Measurements from ENCODE around the gene RHOBTB1.

The RHOBTB1 gene

DNA sequence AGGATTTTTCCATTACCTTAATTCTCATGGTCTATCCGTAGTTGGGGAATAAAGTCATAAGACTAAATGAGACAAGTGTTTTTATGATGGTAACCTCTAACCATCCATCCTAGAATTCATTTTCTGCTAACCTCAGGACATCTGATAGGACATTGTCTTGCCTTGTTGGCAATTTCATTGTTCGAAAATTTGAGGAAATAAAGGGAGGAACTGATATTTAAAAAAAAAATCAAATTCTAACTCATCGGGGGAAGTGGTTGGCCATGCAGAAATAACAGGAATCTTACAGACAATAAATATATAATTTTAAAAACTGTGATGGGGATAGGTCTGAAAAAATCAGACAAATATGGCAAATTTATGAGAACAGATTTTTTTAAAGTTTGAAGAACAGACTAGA is 21.7 kb upstream of the RHOBTB1 start:
- DNase-seq (ENCODE audit: low read depth in 2 of 2), result no peak

DNA sequence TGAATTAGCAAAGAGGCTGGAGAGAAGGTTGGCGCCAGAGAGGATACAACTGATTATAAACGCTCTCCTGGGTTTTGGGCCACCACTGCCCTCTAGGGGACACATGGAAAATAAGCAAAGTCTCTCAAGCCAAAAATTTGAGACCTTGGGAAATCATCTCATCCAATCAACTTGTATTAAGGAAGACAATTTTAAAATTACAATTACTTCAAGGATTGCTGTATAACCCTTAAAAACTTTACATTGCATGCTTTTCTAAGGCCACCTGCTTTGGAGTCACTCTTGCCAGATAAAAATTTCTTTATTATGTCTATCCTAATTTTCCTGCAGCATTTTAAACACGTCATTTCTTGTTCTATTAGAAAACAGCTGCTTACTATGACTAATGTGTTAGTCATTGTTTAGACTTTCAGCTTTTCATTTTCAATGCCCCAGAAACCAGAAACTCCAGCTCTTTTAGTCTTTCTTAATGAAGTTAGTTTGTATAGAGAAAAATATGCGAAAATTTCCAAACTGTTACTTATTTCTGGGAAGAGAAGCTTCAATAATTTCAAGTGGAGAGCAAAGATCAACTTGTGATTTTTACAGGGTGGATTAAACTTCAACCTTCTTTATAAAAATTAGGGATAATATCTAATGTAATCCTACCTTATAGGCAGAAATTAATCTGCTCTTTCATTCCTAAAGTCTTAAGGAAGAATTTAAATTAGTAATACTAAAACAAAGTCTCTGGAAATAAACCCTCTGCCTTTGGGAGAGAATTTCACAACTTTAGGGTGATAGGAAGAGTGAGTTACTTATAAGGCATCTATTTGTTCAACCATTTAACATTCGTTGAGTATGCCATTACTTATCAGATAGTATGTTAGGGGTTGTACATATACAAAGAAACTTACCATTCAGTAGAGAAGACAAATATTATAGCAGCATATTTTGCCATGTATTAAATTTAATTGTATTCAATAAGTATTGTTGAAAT is 20.6 kb upstream of the RHOBTB1 start:
- DNase-seq (ENCODE audit: low read depth in 2 of 2), result no peak

DNA sequence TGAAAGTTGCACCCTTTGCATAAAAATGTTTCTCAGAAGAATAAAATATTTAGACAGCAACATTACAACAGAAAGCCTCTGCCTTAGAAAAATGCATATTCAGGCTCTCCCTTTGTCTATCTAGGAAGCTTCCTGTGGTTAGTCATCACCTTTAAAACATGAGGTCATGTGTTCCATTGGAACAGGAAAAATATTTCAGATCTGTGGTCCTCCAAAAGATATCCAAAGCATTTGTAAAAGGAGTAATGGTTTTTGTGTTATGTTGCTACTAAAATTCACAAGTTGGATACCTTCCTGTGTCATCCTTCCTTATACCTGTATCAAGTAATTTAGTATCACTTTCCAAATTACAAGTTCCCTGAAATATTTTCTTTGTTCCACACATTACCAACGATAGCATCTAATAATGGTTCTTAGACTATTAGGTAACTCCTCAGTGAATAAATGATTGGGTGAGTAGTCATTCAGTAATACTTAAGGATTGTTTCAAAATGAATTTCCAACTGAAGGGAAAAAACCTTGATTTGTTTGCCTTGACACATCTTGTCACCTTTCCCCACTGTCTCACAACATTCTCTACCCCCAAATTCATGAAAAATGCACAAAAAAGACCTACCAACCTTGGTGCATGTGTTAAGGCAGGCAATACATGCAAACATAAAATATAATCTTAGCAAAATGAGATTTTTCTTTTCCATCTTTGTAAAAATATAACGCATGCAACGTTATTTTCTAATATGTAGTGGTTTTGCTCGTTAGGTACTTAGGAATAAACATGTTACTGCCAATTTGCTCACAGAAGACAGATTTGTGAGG is 19.7 kb upstream of the RHOBTB1 start:
- DNase-seq (ENCODE audit: low read depth in 2 of 2), result no peak

DNA sequence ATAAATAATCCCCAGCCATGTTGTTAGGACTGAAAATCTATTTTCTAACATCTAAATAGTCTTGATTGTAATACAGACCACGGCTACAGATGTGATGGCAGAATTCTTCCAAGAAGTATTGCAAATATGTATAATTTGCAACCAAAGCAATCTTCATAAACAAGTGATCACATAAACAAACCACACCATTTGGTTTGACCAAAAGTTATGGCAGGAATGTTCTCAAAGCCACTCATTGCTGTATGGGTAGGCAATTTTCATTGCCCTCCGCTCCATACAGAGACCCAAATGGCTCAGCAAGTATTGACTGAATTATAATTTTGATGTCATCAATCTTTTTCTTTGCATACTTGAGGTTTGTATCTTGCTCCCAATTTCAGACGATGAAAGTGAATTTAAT is 19.0 kb upstream of the RHOBTB1 start:
- DNase-seq (ENCODE audit: low read depth in 2 of 2), result no peak

DNA sequence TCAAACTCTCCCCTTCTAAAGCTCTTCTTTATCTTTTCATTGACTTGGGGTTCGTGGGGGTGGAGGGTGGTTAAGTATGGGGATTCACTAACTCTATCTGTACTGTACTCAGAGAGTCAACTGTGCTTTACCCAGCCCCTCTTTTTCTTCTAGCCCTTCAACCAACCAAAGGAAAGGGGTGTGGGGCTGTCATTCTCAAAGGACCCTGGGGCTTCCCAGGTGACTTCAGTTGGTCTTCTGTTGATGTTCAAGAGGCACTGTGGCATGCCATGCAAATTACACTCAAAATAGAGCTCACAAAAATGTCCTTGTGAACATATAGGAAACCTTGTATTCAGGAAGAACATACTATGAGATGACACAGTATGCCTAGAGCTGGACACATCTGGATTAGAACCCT is 16.9 kb upstream of the RHOBTB1 start:
- DNase-seq (ENCODE audit: low read depth in 2 of 2), result no peak

DNA sequence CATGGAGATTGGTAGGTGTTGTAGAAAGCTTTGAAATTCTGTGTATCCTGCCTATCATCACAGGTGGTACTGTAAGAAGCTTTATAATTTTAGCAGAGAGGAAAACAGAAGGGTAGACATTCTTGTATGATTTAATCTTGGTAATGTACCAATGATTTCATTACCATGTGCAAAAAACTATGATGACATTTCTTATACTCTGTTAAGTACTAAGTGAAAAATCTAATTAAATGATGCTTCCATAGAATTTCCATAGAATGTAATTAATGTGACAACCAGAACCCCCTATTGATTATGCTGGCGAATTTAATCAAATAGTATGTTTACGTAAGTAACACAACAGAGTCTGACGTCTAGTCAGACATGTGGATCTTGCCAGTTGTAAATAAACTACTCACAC is 16.0 kb upstream of the RHOBTB1 start:
- no peak for DNase-seq (ENCODE audit: low read depth in 2 of 2)

DNA sequence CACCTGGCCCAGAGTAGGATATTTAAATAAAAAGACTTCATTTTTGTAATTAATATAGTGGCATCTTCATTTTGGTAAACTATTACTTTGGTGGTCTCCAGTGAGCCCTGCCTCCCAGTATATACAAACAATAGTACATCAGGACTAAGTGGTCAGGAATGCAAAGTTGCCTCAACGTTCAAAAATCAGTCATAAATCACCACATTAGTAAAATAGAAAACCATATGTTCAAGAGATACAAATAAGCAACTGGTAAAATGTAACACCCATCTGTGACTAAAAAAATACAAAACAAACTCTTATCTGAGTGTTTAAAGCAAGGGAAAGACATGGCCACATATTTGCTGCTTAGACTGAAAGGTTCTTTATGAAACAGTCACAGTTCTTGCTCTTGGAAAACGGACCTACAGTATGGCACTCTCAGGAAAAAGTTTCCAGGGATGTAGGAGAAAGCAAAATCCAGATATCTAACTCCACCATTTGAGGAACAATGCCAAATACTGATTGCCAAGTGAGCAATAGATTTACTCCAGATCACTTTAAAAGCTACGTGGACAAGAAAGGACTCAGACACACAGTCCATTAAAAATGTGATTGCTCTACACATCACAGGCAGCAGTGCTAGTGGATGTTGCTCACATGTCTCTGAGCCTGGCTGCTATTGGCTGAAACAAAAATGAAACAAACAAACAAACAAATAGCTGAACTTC is 15.1 kb upstream of the RHOBTB1 start:
- no peak for DNase-seq (ENCODE audit: low read depth in 2 of 2)

DNA sequence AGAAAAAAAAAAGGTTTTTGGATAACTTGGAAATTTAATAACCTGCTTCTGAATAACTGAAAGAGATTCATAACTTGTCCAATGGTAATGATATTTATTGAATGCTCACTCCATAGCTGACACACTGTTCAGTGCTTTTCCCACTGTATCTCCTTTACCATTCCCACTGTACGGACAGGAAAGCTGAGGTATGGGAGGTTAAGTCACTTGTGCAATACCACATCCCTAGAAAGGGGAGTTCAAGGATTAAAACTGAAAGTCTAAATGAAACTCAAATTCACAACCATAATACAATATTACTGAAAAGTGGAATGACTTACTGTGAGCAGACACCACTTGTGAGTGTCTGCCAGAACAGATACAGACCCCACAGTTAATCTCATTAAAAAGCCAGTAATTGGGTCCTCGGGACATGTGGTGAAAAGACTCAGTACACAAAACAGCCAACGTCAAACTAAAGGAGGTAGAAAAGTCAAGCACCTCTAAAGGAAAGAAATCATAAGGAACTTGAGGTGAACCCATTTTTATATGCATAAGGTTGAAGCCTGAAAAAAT is 13.8 kb upstream of the RHOBTB1 start:
- no peak for DNase-seq (ENCODE audit: low read depth in 2 of 2)

DNA sequence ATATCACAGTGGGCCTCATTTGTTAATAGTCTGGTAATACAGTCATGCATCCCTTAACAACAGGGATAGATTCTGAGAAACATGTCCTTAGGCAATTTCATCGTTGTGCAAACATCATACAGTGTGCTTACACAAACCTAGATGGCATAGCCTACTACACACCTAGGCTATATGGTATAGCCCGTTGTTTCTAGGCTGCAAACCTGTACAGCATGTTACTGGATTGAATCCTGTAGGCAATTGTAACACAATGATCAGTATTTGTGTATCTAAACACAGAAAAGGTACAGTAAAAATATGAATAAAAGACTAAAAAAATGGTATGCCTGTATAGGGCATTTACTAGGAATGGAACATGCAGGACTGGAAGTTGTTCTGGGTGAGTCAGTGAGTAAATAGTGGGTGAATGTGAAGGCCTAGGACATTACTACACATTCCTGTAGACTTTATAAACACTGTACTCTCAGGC is 12.0 kb upstream of the RHOBTB1 start:
- DNase-seq (ENCODE audit: low read depth in 2 of 2), result no peak

DNA sequence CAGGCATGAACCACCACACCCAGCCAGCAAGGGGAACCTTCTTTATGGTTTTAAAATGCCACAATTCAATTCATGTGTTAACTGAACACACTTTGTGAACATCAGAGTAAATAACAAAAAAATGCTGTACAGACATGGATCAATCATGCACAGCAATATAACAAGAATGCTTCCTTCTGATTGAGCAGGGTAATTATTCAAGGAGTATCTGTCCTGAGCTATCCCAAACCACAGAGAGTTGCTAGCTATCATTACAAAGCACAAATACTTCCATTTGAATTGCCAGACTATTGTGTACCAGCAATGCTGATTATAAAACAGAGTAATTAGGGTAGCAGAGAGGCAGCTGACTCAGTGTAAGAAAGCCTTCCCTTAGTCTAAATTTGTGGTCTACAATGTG is 11.3 kb upstream of the RHOBTB1 start:
- DNase-seq (ENCODE audit: low read depth in 2 of 2), result no peak

DNA sequence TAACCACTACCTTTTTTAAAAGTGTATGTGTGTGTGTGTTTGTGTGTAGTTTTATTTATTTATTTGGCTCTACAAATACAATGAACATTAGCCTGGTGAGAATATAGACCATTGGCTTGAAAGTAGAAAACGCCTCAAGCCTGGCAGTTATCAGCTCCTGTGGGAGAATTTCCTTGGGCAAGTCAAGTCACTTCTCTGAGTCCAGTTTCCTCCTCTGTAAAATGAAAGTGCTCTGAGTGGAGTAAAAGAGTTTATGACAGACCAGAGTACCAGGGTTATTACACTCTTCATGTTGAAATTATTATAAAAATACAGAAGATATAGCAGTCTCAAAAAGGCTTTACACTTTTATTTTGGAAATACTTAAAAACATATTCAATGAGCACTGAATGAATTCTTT is 10.1 kb upstream of the RHOBTB1 start:
- no peak for DNase-seq (ENCODE audit: low read depth in 2 of 2)

DNA sequence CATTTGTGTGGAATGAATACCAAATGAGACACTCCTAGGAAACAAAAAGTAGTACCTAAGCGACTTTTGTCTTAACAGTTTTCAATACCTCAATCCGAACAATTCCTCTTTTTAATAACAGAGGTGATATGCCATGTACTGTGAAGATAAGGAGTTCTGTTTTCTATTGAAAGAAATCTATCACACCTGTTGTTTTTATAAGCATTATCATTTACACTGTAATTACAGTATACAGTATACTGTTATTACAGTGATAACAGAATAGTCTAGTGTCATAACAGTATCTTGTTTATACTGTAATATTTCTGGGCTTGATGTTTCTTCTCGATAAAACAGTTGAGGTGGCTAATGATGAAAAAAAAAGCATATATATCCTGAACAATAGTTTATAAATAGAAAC is 9.4 kb upstream of the RHOBTB1 start:
- DNase-seq (ENCODE audit: low read depth in 2 of 2), result no peak

DNA sequence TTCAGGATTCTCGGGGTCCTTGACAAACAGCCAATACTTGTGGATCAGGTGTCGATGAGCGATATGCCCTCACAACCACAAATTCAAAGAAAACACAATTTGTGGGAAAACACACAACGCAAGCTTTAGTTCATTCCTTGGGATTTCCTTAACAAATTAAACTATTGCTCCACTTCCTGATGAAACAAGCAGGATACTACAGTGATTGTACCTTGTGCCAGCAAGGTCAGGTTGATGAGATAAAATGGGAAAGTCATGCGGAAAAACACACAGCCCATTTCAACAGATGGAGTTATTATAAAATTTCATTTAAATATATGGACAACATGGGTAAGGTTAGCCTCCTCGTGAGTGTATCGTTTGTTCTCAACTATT is 8.8 kb upstream of the RHOBTB1 start:
- DNase-seq (ENCODE audit: low read depth in 2 of 2), result no peak

DNA sequence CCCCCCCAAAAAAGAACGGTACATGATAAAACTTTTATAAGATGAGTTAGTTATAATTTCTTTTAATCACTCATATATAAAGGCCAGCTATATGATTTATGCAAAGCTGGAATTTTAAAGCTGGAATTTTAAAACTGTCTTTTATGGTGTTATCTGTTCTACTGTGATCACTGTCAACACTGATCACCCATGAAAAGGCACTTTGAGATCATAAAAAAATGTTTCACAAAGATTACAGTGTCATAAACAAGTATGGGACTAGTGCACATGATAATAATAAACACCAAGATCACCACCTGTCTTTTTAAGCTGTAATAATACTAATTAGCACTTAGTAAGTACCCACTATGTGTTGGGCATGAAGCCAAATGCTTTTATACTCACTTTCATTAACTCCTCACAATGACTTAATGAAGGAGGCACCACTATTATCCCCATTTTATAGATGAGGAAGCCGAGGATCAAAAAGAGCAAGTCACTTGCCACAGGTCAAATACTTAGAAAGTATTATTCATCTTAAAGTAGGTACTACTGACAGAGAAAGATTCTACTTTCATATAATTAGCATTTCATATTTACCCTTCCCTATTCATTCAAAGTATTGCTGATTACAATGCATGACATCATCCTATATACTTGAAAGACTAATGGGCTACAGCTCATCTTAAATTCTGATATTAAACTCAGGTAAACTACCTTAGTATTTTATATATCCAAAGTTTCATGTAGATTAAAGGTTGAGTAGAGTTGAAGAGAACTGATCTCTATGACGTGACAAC is 8.3 kb upstream of the RHOBTB1 start:
- no peak for DNase-seq (ENCODE audit: low read depth in 2 of 2)

DNA sequence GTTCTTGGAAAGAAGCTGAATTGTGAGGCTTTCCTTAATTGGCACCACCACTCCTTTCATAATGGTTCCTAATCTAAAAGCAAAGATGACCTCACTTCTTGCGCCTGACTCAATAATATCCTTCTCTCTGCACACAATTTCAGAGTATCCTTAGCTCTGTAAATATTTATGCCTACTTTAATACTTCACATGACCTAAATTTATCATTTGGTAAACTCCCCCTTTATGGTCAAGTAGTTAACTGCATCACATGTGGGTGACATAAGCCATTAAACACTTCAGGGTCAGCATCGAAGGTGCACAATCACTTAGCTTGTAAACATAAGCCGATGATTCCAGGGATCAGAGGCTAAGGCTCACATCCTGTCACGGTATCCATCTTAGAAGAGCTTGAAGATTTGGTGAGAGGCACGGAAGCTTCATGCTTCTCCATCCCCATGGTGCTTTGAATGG is 7.3 kb upstream of the RHOBTB1 start:
- no peak for DNase-seq (ENCODE audit: low read depth in 2 of 2)

DNA sequence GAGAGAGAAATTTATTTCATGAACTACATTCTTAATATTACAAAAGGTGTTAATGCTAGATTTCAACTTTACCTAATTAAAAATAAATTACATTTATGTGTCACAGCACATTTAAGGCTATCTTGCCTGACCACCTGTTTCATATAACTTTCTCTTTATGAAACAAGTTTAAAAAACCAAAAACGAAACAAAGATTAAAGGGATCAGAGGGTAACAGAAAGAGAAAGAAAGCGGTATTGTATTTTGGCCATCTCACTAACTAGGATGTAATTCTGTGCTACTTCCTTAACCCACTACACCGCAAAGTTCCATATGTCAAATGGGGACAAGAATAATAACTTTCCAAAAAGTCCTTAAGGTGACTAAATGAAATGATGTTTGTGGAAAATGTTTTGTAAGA is 6.3 kb upstream of the RHOBTB1 start:
- no peak for DNase-seq (ENCODE audit: low read depth in 2 of 2)

DNA sequence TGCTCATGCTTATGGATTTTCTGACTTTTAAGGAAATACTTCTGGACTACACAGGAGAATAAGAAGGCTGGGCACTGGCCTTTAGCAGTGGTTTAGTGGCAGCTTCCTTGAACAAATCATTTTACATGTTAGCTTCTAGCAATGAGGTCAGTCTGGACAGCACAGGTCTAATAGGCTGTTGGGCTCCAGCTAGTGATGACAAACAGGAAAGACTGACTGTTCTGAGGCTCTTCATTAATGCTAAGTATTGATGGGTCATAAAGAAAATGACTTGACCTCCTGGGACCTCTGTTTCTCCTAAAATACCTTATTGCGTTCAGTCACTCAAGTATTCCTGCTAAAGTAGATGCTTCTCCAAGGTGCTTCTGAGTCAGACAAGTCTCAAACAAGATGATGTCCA is 4.9 kb upstream of the RHOBTB1 start:
- DNase-seq (ENCODE audit: low read depth in 2 of 2), result no peak

DNA sequence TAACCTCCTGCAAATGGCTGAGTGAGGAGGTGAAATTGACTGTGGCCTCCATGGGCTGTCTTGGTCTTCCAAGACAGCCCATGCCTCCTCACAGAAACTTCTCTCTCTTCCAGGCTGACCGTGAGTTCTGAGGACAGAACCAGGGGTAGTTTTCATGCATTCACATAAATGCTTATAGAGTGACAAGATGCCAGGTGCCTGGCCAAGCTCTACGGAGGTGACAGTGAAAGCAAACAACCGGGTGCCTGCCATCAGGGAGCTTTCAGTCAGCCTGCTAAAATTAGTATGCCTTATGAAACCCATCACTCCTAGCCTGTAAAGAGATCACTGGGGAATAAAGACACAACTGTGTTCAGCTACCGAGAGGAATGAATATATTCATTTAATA is 919 bp upstream of the RHOBTB1 start:
- DNase-seq (ENCODE audit: low read depth in 2 of 2), result no peak

DNA sequence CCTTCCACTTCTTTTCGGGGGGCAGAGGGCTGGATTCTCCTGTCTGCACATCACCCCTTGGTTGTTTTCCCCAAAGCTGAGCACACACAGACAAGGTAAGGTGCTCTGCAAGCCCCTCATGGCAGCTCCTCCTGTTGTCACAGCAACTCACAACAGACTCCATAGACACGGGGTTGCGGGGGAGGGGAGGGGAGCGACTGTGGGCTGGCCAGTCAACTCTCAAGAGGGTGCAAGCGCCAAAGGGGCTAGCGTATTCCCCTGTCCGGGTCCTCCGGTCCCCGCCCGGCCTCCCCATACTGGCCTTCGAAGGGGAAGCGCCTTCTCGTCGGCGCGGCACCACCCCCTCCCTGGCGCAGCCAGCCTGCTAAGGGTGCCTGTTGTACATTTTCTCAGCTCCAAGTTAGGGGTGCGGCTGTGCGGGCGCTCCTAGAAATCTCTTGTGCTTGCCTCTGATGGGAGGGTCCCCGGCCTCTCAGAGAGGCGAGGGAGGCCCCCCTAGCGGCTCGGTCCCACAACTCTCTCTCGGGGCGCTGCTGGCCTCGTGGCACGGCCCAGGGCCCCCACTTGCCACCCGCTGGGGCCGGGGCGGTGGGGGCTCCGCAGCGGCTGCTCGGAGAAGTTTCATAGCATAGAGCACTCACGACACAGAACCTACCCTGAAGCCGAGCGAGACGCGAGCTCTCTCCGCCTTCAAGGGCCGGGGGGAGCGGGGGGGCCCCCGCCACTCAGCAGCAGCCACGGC is 498 bp downstream of the RHOBTB1 start:
- DNase-seq (ENCODE audit: low read depth in 2 of 2), result no peak

DNA sequence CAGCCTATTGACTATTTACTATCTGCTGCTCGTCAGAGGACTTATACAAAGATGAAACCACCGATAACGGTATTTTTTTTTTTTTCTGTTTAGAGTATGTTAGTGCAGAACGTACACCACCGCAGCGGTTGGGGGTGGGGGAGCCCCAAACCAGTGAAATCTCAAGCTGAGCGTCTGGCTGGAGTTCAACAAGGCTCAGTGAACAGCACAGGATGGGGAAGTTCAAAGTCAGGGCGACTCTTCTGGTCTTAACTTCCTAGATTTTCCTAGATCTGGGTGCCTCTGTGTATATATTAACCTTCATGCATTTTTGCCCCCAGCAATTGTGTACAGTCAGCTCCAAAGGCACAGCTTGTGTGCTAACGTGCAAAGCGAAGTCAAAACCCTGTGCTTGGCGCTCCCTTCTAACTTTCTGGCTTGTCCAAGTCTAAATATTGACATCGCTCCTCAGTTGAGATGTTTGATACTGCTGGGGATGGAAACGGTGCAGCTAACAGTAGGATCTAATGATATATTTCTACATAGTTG is 1.1 kb downstream of the RHOBTB1 start:
- no peak for DNase-seq (ENCODE audit: low read depth in 2 of 2)

All from stimulated activated CD8-positive, alpha-beta memory T cell treated with anti-CD3 and anti-CD28 coated beads, Interleukin-15, amount 100 ng/mL, for 48 hours (primary cell).